Measurements from ENCODE around the gene SLC28A1.

GRCh38 chr15:84861781-84862180 is 22.7 kb upstream of the SLC28A1 start:
- TF ChIP-seq CTCF (IDR thresholded peaks at IDR 0.05) (no peak), EP300 (IDR thresholded peaks at IDR 0.05; ENCODE audit: low read depth) (no peak)
